Endothelial cell of umbilical vein (primary cell): Measurements from ENCODE around the gene LZTS3. TPM values are rescaled to one million over a fixed set of nuclear protein-coding genes. Genes with fewer than 3 reads are reported as not detected.

Experiments
- BruUV-seq: library from RNA; stranded (reverse); fragments of 400-500 nt; replicated peaks from 2 replicates; lab custom pipeline; 2021; lab: Mats Ljungman, UMichigan
- CTCF ChIA-PET: fragments of 300-600, 350-600 bp; sonication (Branson Sonifier 250); formaldehyde crosslinking; loops from one replicate; lab custom pipeline; 2021; ENCODE audit warnings: antibody characterized with exemption, inconsistent platforms; lab: Charles Lee
- POLR2A ChIA-PET: fragments of 300-600, 350-600 bp; sonication (Branson Sonifier 250); formaldehyde crosslinking; loops from one replicate; lab custom pipeline; 2021; ENCODE audit warnings: antibody characterized with exemption, inconsistent platforms; lab: Charles Lee
- DNase-seq: peaks from one replicate; pipeline ENCODE4 v3.0.0-alpha.2; 2011; ENCODE audit warnings: low read depth, low spot score
- FAIRE-seq: peaks from 2 replicates; lab custom pipeline; 2011; peaks lifted over from hg19 to GRCh38; lab: Jason Lieb, UNC
- H2AFZ ChIP-seq: 2 replicates; pipeline ENCODE4 v1.6.0; 2012; ENCODE audit warnings: low read depth, low read length, control low read depth, inconsistent platforms
- H3K27ac ChIP-seq: 2 replicates; pipeline ENCODE4 v1.5.1; 2011; ENCODE audit warnings: low read depth, mild to moderate bottlenecking, control low read depth, low read length, moderate library complexity; ENCODE audit not compliant: insufficient read depth
- H3K27me3 ChIP-seq, 2 experiments: 2 replicates each; pipeline versions ENCODE4 v1.6.0 to v1.6.1; 2011; ENCODE audit warnings: low read length in 2 of 2, mixed read lengths in 1 of 2; ENCODE audit not compliant: control insufficient read depth in 2 of 2, insufficient read depth in 2 of 2
- H3K36me3 ChIP-seq, 2 experiments: 2 replicates in 1 of 2; 3 replicates in 1 of 2; pipeline ENCODE4 v1.5.1; 2011; ENCODE audit warnings: low read length in 2 of 2, mild to moderate bottlenecking in 1 of 2, moderate library complexity in 1 of 2; ENCODE audit not compliant: control insufficient read depth in 2 of 2, insufficient read depth in 2 of 2; ENCODE audit errors: extremely low read depth in 1 of 2
- H3K4me1 ChIP-seq: 3 replicates; pipeline ENCODE4 v1.5.1; 2011; ENCODE audit warnings: mild to moderate bottlenecking, low read length; ENCODE audit not compliant: control insufficient read depth, insufficient read depth; ENCODE audit errors: extremely low read depth
- H3K4me2 ChIP-seq: 2 replicates; pipeline ENCODE4 v1.6.1; 2011; ENCODE audit warnings: low read length, control low read depth, mixed read lengths; ENCODE audit not compliant: insufficient read depth
- H3K4me3 ChIP-seq, 3 experiments: fragments of 200-600 bp in 1 of 3; sonication (generic), shearing (Covaris generic) in 1 of 3; replicated peaks in 1 of 3; 2 replicates each; pipeline ENCODE4 v1.5.1; 2011 to 2016; ENCODE audit warnings: control low read depth in 3 of 3, low read length in 3 of 3, mild to moderate bottlenecking in 2 of 3, inconsistent platforms in 1 of 3, low read depth in 1 of 3, moderate library complexity in 1 of 3; ENCODE audit not compliant: insufficient read depth in 1 of 3
- H3K79me2 ChIP-seq: 2 replicates; pipeline ENCODE4 v1.6.0; 2012; ENCODE audit warnings: low read length, inconsistent platforms; ENCODE audit not compliant: control insufficient read depth, insufficient read depth
- H3K9ac ChIP-seq: replicated peaks from 2 replicates; pipeline ENCODE3; 2011; ENCODE audit warnings: low read length, control low read depth; ENCODE audit not compliant: insufficient read depth; ENCODE audit errors: extremely low read depth
- H3K9me1 ChIP-seq: replicated peaks from 3 replicates; pipeline ENCODE4 v1.6.0; 2011; ENCODE audit warnings: mild to moderate bottlenecking, low read length; ENCODE audit not compliant: control insufficient read depth, insufficient read depth; ENCODE audit errors: extremely low read depth
- H3K9me3 ChIP-seq: replicated peaks from 2 replicates; pipeline ENCODE4 v1.5.1; 2012; ENCODE audit warnings: low read length, inconsistent platforms; ENCODE audit not compliant: control insufficient read depth, insufficient read depth
- H4K20me1 ChIP-seq: replicated peaks from 2 replicates; pipeline ENCODE3; 2011; ENCODE audit warnings: mild to moderate bottlenecking, low read length; ENCODE audit not compliant: control insufficient read depth, insufficient read depth; ENCODE audit errors: extremely low read depth
- CTCF ChIP-seq, 2 donors: IDR thresholded peaks; 1 replicate in 1 of 2; 2 replicates in 1 of 2; pipeline ENCODE4 v1.5.1; 2011; ENCODE audit warnings: low read length in 2 of 2, mild to moderate bottlenecking in 2 of 2, moderate library complexity in 2 of 2, control low read depth in 1 of 2, inconsistent platforms in 1 of 2, low read depth in 1 of 2; ENCODE audit not compliant: insufficient read depth in 1 of 2; ENCODE audit errors: extremely low read depth in 1 of 2
- EZH2 ChIP-seq: IDR thresholded peaks from 2 replicates; pipeline ENCODE4 v1.6.1; 2012; ENCODE audit warnings: borderline replicate concordance, low read depth, mild to moderate bottlenecking, moderate library complexity, low read length, inconsistent platforms; ENCODE audit not compliant: severe bottlenecking
- dilution Hi-C: fragments of 300-500 bp; cut with MboI; formaldehyde crosslinking; loops from one replicate; pipeline ENCODE4 v1.15.0; 2019; ENCODE audit warnings: low sequenced_read_pairs; ENCODE audit not compliant: extremely low pct_ligation_motif_present
- intact Hi-C: fragments of 100-400 bp; cut with micrococcal nuclease; formaldehyde crosslinking; loops from one replicate; pipeline ENCODE4 v1.10.0; 2022
- polyA plus RNA-seq, 4 experiments: library from polyadenylated mRNA; depleted of rRNA in 3 of 4; stranded (reverse) in 3 of 4; unstranded in 1 of 4; fragments of >200 nt; gene quantifications; 2 replicates each; pipeline versions ENCODE4 v1.2.1 to v1.2.3, GENCODE V29; 2011 to 2012; ENCODE audit warnings: missing spikeins in 1 of 4
- total RNA-seq: library from RNA; stranded (reverse); gene quantifications from 2 replicates; pipeline ENCODE4 v1.2.3, GENCODE V29; 2021

Gene LZTS3
- total and polyA plus RNA-seq, 2 donors (not counting 3 experiments of a cell fraction or from before 2014, with no cell fraction given): 4.5 to 5.7 TPM

GRCh38 chr20:3174442-3175261 is 1.3 kb upstream of the LZTS3 start:
- Histone ChIP-seq H3K9ac (no peak overlapping the region), H3K4me1 (peaks cover 6% of the 10 kb centered on the region), H3K4me3 (peak overlapping the region; percentile 68 to 93 (median 68)), H3K4me2 (peak overlapping the region; percentile 31), H3K27me3 (peaks cover 3% of the 10 kb centered on the region in 2 experiments), H3K79me2 (no peaks in the 10 kb centered on the region), H3K9me3 (no peaks in the 10 kb centered on the region), H3K27ac (no peak overlapping the region), H3K9me1 (no peaks in the 10 kb centered on the region), H2AFZ (peak overlapping the region; percentile 77), H3K36me3 (no peaks in the 10 kb centered on the region), H4K20me1 (no peaks in the 10 kb centered on the region)
- ChIA-PET CTCF (no interaction called here), POLR2A (no interaction called here)
- DNase-seq: peak; percentile 30
- dilution Hi-C loops: no loop called here
- TF ChIP-seq CTCF (IDR thresholded peaks at IDR 0.05; ENCODE audit: extremely low read depth in 1 of 2, insufficient read depth in 1 of 2, low read depth in 1 of 2, low read length in 2 of 2) (no peak), EZH2 (no peak)
- intact Hi-C loops: no loop called here
- FAIRE-seq: peak; percentile 78
- TSS peak; percentile 35 for BruUV-seq
